Stimulated activated CD4-positive, alpha-beta T cell treated with anti-CD3 and anti-CD28 coated beads, Interleukin-12 subunit alpha, Interleukin-12 subunit beta, amount 100 ng/mL, for 4 hours (primary cell): ENCODE measurements around the gene MRPS6.

ENCODE experiments used
- DNase-seq: peaks from one replicate; pipeline ENCODE4 v3.0.0-alpha.2; 2020

The MRPS6 gene

GRCh38 chr21:34135330-34135729 lies 62.0 kb downstream of the MRPS6 start:
- DNase-seq = no peak

DNA sequence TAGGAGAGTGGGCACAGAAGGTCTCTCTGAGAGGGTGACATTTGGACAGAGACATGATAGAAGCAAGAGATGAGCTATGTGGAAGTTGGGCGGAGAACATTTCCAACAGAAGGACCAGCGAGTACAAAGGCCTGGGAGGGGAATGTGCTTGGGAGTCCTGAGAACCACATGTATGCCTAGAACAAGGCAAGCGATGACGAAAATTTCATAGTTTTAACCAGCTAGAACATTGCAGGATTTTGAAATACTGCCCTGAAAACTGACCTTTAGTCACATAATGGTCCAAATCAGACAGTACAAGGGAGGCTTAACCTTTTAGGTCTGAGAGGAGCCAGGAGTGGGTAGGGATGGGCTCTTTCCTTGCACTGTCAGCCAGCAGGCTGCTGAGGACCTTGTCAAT lies 68.0 kb downstream of the MRPS6 start:
- DNase-seq = no peak

GRCh38 chr21:34143685-34144182 lies 70.4 kb downstream of the MRPS6 start:
- no peak for DNase-seq

DNA sequence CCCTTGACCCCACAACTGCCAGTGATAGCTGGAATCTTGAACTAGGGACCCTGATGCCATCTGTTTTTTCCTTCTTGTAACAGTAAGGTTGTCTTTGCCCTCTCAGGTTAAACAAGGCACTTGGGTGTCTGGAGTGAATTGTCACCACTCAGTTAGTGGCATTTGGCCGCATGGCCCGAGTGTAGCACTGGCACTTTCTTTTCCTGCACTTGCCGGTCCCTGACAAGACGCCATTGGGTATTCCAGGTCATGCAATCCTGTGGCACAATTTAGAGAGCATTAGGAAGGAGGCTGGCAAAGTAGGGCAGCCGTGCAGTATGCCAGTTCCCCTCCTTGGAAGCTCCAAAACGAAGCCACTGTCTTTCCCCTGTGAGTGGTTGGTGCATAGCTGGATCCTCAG lies 70.8 kb downstream of the MRPS6 start:
- DNase-seq = no peak

- DNase-seq = no peak
These were observed 74.5 kb downstream of the MRPS6 start for GRCh38 chr21:34147792-34148418.

DNA sequence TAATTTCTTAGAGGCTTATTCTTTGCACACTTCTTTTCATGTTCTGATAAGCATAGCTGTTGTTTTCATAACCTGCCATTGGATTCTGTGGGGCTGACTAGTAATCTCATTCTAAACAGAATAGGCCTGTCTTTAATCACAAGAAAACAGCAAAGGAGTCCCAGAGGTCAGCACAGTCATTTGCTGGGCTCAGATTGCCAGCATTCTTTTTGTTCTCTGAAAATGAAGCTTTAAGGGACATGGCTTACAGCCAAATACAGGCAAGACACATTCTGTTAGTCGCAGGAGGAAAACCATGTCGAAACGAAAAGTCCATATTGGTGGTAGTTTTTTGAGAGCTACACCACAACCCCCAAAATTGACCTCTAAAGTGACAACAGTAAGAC lies 75.0 kb downstream of the MRPS6 start:
- no peak for DNase-seq

GRCh38 chr21:34148826-34149558 lies 75.6 kb downstream of the MRPS6 start:
- DNase-seq = no peak

DNA sequence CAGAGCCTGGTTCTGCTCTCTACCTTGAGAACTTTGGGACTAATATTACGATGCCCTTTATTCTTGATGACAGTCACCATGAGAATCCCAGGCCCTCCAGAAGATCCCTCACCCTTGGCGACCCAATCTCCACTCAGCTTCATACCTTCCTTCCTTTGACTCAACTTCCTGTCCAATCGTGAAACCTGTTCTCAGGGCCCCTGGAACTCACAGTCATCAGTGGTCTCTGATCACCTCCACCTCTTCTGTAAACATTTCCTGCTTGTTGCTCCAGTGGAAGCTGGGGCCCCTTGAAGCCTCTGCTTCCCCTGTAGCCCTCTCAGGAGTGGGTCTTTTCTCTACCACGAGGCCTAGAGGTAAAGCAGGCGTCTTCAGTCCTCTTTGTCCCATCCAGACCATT lies 79.1 kb downstream of the MRPS6 start:
- no peak for DNase-seq

DNA sequence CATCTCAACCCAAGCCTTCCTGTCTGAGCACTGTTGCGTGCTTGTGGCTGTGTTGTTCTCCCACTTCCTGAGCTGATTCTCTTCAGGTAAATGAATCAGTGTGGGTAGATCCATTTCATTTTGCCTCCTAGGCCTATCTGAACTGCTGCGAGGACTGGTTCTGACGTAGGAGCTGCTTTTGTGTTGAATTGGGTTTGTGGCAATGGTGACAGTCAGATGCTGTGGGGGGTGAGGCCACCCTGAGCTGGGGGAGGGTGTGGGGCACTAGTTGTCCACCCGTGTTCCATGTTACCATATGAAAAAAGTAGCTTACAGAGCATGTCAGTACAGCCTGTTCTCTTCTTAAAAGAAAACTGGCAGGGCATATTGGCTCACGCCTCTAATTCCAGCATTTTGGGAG lies 81.5 kb downstream of the MRPS6 start:
- no peak for DNase-seq

- DNase-seq = no peak
These were observed 83.6 kb downstream of the MRPS6 start for GRCh38 chr21:34156957-34157356.

DNA sequence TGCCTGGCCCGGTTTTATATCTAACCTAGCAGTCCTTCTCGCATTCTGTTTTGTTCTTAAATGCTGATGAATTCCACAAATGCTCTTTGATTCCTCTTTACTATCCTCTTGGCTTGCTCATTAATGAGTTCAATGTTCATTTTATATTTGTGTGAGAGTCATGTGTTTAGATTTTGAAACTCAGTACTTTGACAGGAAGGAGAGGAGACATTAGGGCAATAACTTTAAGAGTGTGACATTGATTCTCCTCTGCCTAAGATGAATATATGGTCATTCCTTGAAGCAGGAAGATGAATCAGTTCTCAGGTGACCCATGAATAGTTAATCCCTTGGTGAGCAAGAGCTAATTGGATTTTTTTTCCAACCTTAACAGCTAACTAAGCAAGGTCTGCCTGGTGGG lies 84.1 kb downstream of the MRPS6 start:
- no peak for DNase-seq

DNA sequence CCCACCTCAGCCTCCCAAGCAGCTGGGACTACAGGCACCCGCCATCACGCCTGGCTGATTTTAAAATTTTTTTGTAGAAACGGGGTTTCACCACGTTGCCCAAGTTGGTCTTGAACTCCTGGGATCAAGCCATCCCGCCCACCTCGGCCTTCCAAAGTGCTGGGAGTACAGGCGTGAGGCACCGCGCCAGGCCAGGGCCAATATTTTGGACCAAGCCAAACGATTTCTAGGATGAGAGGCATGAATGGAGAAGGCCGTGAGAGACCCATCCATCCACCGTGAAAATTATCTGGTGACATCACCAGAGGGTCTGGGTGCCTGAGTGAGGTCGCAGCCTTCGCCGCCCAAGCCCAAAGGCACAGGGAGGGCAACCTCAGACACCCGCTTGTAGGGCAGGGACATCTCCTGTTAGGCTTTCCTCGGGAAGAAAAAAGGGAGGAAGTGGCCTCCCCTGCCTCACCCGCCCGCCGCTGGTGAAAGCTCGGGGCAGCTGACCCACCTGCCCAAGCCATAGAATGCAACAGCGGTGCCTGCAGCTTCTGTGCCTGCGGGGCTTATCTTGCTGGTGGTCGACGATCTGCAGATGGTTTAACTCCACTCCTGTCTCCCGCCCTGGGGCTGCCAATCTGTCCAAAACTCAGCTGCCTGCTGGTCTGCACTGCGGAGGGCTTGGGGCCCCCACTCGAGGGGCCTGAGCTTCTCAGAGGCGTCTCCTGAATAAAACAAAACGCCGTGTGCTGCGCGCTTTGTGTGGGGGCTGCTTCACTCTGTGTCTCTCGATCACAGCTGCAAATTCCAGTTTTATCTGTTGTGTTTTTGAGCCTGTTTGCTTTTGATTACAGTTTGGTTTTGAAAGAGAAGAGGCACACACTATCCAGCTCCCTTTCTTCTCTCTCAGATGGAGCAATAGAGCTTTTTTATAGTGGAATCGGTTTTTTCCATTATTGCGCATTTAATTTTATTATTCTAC lies 85.8 kb downstream of the MRPS6 start:
- no peak for DNase-seq

GRCh38 chr21:34166468-34166867 lies 93.1 kb downstream of the MRPS6 start:
- DNase-seq = no peak

GRCh38 chr21:34170886-34171285 lies 97.5 kb downstream of the MRPS6 start:
- DNase-seq = no peak

GRCh38 chr21:34174470-34174869 lies 101.1 kb downstream of the MRPS6 start:
- no peak for DNase-seq

DNA sequence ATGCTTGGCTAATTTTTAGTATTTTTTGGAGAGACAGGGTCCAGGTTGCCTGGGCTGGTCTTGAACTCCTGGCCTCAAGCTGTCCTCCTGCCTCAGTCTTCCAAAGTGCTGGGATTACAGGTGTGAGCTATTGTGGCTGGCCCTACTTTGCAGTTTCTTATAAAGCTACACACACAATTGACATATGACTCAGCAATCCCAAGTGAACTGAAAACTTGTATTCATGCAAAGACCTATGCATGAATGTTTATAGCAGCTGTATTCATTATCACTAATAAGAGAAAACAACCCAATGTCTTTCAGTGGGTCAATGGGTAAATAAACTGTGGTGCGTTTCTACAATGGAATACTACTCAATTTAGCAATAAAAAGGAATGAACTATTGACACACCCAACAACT lies 103.1 kb downstream of the MRPS6 start:
- no peak for DNase-seq

- DNase-seq = no peak
These were observed 104.7 kb downstream of the MRPS6 start for GRCh38 chr21:34177919-34178567.

- no peak for DNase-seq
These were observed 106.0 kb downstream of the MRPS6 start for GRCh38 chr21:34179204-34179935.

- DNase-seq = no peak
These were observed 107.0 kb downstream of the MRPS6 start for GRCh38 chr21:34180407-34180806.

DNA sequence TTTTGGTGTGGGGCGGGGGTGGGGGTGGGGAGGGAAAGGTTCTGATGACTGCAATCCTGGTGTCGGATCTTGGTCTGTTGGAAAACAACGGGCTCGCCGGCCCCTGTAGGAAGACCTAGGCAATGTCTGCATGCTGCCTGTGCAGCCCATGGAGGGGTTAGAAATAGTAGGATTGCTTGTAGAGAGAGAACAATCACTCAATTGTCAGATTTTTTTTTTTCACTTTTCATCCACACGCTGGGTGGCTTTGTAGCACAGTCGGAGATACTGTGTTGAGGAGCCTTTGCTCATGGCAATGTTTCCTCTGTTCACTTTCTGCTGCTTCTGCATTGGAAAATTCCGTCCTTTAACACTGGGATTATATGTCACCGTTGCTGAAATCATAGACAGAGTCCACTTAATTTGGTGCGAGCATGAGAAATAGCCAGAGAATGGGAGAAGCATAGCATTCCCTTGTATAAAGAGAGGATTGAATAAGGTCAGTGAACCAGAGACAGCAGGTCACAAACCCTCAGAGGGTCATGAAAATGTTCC lies 107.5 kb downstream of the MRPS6 start:
- DNase-seq = no peak

DNA sequence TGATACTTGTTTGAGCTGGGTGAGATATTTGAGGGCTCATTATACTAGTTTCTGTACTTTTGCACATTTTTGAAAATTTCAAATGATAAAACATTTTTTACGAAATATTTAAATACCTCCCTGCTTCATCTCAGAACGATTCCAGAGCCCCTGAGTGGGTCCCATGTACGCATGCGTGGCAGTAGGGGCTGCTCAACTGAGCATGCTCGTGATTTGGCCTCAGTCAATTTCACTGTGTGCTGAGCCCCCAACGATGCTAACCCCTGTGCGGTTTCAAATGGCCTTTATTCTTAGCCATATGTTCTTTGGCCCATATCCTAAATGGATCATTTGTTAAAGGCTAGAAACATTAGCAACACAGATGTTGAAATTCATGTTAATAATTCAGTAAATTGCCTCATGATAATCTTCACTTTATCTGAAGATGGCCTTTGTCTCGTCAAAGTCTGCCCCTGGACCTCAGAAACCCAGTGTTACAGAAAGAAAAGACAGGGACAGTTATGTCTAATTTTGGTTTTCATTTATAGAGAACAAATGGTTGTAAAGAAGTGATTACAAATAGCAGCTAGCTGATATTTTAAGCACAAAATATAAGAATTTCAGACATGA lies 108.2 kb downstream of the MRPS6 start:
- no peak for DNase-seq

DNA sequence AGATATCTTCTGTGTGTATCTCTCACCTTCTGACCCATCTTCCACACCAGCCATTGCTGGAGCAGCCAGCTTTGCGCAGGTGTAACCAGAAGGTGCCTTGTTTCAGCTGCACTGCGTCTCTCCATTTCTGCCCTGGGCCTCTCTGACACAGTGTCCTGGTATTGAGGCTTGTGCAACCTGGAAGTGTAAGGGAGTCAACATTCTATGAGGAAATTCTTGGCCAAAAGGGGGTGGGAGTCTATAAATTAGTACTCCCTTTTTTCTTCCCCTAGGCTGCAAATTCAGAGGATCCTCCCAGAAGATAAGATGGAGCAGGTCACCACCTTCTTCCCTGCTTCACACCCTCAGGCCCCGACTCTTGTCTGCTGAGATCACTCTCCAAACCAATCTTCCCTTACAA lies 109.1 kb downstream of the MRPS6 start:
- no peak for DNase-seq
